HS-27A (cell line): Measurements from ENCODE around the gene CNN3.
A peak's percentile ranks its signal among the peaks of the same experiment; 100 is the strongest.

Experiments
- DNase-seq: peaks from one replicate; pipeline ENCODE4 v3.0.0-alpha.2; 2012; ENCODE audit warnings: low read depth, missing footprints

CNN3 gene

GRCh38 chr1:94926915-94927404, at the start of gene CNN3:
Gene CNN3 (minus strand): TSS chr1:94927110. CDS start chr1:94926894, 216 bp downstream.
- no peak for DNase-seq

GRCh38 chr1:94974824-94975223, 47.9 kb upstream of the CNN3 start:
- DNase-seq: peak; percentile 82

GRCh38 chr1:94974241-94974640, 47.3 kb upstream of the CNN3 start:
- peak; percentile 15 for DNase-seq

- no peak for DNase-seq
Measured at GRCh38 chr1:94973309-94973922, 46.5 kb upstream of the CNN3 start.

DNA sequence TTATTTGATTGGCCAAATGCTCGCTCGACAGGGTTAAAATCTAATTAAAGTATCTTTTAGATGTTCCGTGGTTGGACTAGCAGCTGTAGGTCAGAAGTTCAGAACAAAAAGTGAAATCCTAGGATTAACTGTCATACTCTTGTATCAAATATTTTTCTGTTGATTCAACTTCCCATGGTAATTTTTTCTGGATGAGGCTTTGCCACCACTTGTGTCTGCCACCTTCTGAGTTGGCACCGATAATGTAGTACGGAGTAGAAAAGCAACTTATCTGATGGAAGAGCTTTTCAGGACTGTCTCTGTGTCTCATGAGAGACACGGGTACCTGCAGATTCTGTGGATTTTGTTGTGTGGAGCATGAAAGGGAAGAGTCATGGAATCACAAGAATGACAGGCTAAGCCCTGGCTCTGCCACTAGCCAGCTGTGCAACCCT, 44.6 kb upstream of the CNN3 start:
- peak; percentile 79 for DNase-seq

GRCh38 chr1:94970783-94971182, 43.9 kb upstream of the CNN3 start:
- DNase-seq: peak; percentile 51

DNA sequence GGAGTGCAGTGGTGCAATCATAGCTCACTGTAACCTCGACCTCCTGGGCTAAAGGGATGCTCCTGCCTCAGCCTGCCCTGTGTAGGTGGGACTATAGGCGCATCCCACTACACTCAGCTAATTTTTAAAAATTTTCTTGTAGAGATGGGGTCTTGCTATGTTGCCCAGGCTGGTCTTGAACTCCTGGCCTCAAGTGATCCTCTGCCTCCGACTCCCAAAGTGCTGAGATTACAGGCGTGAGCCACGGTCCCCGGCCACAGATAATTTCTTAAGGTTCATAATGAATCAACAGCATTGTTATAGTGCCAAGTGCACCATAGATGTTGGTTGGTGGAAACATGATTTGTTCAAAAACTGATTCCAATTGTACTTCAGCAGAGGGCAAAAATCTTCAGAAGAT, 42.2 kb upstream of the CNN3 start:
- DNase-seq: no peak

GRCh38 chr1:94966033-94966432, 39.1 kb upstream of the CNN3 start:
- DNase-seq: no peak

GRCh38 chr1:94963864-94964263, 37.0 kb upstream of the CNN3 start:
- DNase-seq: no peak

DNA sequence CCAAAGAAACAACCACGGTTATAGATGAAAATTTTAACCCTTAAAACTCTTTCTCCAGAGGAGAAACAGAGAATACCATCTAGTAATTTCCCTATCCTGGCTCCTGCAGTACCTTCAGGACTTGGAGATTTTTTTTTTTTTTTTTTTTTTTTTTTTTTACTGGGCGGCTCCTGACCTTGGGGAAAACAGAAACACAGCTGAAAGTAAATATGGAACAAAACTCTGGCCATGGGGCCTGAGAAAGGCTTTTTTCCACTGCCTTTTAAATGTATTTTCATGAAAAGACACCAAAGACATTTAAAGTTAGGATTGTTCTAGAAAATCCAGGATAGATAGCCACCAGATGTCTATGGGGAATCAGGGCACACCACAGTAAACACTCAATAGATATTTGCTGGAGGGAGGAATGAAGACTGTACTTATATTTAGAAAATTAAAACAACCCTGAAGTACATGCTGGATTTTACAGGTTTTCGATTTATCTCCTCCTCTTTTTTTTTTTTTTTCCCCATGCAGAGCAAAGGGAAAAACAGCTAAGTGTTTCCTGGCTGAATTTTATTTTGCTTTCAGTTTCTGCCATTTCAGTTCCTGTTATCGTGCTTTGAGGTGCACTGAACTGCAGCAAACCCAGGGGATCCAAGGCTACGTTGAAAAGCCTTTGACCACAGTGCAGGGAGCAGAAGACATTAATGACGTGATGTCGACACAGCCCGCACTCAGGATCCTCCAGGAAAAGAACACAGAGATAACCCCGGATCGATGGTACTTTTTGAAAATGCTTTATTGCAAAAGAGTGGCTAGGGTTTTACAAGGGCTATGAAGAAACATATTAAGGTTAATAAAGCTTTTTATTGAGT, 35.7 kb upstream of the CNN3 start:
- DNase-seq: no peak

GRCh38 chr1:94961988-94962387, 35.1 kb upstream of the CNN3 start:
- DNase-seq: no peak

DNA sequence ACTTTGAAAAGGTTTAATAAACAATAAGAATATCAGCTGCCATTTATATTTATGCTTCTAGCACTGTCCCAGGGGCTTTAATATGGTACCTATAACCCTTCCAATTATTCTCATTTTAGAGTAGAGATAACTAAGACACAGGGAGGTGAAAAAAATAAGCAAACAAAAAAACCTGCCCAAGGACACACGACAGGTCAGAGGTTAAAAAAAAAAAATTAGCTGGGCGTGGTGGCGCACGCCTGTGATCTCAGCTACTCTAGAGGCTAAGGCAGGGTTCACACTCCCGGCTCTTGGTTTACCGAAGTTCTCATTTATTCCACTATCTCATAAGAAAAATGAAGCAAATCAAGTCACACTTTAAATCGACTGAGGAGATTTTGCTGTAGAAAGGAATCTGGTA, 34.7 kb upstream of the CNN3 start:
- DNase-seq: no peak

DNA sequence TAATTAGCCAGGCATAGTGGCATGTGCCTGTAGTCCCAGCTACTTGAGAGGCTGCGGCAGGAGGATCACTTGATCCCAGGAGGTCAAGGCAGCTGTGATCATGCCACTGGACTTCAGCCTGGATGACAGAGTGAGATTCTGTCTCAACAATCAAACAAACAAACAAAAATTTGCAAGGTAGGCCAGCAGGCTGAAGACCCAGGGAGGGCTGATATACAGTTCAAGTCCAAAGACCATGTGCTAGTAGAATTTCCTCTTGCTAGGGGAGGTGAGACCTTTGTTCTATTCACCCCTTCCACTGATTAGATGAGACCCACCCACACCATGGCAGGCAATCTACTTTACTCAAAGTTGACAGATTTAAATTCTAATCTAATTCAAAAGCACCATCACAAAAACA, 31.2 kb upstream of the CNN3 start:
- DNase-seq: no peak

GRCh38 chr1:94955767-94956632, 29.1 kb upstream of the CNN3 start:
- DNase-seq: no peak

DNA sequence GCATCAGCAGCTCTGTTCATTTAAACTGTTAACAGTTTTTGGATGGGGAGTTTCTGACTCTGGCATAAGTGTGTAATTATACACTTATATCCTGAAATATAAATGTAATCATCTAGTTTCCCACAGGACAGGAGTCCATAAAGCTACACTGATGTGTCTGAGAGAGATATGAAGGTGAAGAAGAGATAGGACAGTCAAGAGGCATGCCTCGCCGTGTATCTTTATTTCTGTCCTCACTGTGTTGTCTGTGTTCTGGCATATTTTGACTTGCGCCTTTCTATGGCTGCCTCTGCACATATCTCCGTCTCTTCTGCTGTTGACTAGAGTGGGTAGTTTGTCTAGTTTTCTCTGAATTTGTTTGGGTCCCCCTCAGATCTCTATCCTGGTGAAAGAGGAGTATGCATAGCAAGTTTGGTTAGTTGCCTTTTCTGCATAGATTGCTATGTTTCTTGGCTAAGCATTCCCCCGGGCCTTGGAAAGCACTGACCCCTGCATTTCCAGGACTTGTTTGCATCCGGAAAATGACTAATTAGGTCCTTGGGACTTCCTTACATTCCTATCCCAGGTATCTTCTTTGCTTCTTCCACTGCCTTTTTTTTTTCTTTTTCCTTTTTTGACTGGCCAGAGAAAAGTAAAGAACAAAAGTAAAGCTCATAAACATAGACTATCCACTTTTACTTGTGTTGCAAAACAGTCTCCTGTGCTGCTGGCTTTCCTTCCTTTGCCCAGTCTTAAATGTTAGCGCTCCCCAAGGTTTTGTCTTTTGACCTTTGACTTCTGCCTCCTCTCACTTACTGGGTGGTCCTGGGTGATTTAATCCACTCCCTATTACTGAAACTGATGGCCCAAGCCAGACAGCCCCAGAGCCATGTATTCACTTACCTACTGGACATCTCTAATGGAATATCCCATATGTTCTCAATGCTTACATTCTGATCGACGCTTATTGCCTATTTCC, 27.6 kb upstream of the CNN3 start:
- DNase-seq: no peak

DNA sequence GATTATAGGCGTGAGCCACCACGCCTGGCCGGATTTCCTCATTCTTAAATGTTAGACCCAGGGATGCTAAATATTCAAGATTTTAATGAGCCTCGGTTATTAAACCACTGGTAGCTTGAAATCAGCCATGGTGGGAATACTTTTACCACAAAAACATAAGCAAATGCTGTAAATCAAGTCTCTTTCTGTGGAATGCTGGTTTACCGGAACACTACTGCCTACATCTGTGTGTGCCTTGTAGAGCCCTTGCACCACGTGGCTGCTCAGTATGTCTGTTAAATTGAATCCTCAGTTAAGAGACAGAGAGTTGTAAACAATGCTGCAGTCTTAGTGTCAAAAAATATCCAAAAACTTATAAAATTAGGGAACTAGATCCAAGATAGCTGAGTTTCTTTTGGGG, 26.8 kb upstream of the CNN3 start:
- no peak for DNase-seq

- no peak for DNase-seq
Measured at GRCh38 chr1:94953107-94953506, 26.2 kb upstream of the CNN3 start.

GRCh38 chr1:94952539-94952938, 25.6 kb upstream of the CNN3 start:
- DNase-seq: no peak

- DNase-seq: no peak
Measured at GRCh38 chr1:94951509-94952208, 24.7 kb upstream of the CNN3 start.

DNA sequence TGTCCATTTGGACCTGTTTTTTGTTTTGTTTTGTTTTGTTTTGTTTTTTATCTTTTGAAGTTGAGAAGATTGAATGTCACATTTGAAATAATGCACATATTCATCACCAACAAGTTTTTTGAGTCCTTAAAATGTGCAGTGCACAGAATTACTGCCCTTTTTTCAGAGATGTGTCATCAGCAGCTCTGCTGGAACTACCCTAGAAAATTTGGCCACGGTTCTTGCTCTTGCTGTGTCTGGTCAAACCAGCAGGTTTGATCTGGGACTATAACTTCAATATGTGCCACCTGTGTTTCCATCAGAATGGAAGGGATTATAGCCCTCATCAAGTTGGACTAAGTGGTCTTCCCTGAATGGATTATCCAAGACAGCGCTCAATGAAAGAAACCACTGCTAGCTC, 24.1 kb upstream of the CNN3 start:
- no peak for DNase-seq
